ACC112 (cell line): Measurements from ENCODE around the gene MRPS18C.

ENCODE experiments used
- H2AFZ ChIP-seq: fragments of 200-600 bp; sonication (generic); one replicate; pipeline ENCODE4 v1.6.0; 2017; ENCODE audit warnings: antibody characterized with exemption, low read length; ENCODE audit not compliant: unreplicated experiment
- H3K27ac ChIP-seq: fragments of 200-600 bp; sonication (generic); 2 replicates; pipeline ENCODE4 v1.5.1; 2014; ENCODE audit warnings: low read depth, mild to moderate bottlenecking, antibody characterized with exemption, low read length, moderate library complexity
- H3K27me3 ChIP-seq: fragments of 200-600 bp; sonication (generic); 2 replicates; pipeline ENCODE4 v1.6.1; 2014; ENCODE audit warnings: mild to moderate bottlenecking, antibody characterized with exemption, low read length, moderate library complexity, mixed read lengths; ENCODE audit not compliant: insufficient read depth
- H3K36me3 ChIP-seq: fragments of 200-600 bp; sonication (generic); 2 replicates; pipeline ENCODE4 v1.6.1; 2016; ENCODE audit warnings: mild to moderate bottlenecking, antibody characterized with exemption, low read length, moderate library complexity, mixed read lengths; ENCODE audit not compliant: insufficient read depth
- H3K4me1 ChIP-seq: fragments of 200-600 bp; sonication (generic); one replicate; pipeline ENCODE4 v1.6.1; 2016; ENCODE audit warnings: low read length, mixed read lengths; ENCODE audit not compliant: insufficient read depth, unreplicated experiment, control insufficient read depth
- H3K4me3 ChIP-seq: fragments of 200-600 bp; sonication (generic); 2 replicates; pipeline ENCODE4 v1.5.1; 2014; ENCODE audit warnings: mild to moderate bottlenecking, low read depth, low read length
- H3K79me2 ChIP-seq: fragments of 200-600 bp; sonication (generic); one replicate; pipeline ENCODE4 v1.6.0; 2016; ENCODE audit warnings: low read length; ENCODE audit not compliant: control insufficient read depth, unreplicated experiment, insufficient read depth

The MRPS18C gene

DNA sequence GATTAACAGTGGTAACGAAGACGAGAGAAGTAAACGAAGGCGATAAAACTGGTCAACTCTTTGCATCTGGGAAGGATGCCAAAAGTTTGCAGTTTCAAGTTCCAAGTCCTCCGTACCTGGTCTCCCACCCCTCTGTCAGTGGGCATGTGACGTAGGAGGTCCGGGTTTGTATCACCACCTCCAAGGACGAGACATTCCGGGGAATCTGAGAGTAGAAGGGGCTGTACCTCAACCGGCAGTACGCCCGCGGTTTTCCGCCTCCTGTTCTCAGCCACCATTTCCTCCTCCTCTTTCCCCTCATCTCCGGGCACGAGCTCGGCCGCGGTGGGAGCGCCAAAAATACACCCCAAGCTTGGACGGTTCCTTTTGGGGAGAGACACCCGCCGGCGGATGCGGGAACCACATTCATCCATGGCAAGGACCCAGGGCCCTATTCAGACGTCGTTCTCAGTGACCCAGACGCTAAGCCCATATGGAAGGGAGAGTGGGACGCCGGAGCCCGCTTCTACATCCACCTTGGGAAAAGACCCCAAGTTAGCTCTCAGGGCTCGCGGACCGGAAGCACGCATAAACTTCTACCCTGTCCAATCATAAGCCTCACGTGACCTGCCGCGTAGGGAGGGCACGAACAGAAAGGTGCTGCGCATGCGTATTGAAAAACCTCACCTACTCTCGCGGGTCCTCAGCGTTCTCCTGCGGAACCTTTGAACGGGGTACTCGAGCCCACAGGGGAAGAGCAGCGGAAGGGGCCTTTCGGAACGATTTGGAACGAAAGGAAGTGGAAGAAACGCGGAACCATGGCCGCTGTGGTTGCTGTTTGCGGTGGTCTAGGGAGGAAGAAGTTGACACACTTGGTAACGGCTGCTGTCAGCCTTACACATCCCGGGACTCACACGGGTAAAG lies at the start of gene MRPS18C, which contains the start of gene HELQ:
Gene MRPS18C (plus strand): TSS at position 778 of the 903 bp plus-strand sequence. CDS start 20 bp downstream, at position 798.
Gene HELQ (minus strand): TSS at position 543 of the 903 bp plus-strand sequence. CDS start 130 bp downstream, at position 413.
- Histone ChIP-seq H2AFZ (peak within 1 kb of the TSS; percentile 85), H3K36me3 (peaks cover 31% of the 10 kb centered on the region), H3K27me3 (no peaks in the 10 kb centered on the region), H3K27ac (peak within 1 kb of the TSS; percentile 93), H3K79me2 (peaks cover 58% of the 10 kb centered on the region), H3K4me3 (peak within 1 kb of the TSS; percentile 85), H3K4me1 (peaks cover 23% of the 10 kb centered on the region)

GRCh38 chr4:83408908-83409307 lies 47.0 kb upstream of the MRPS18C start:
- H3K27ac ChIP-seq, result no peak overlapping the region
- H3K4me1 ChIP-seq, result no peaks in the 10 kb centered on the region
- no peak overlapping the region for H3K4me3 ChIP-seq
- no peaks in the 10 kb centered on the region for H3K27me3 ChIP-seq
- no peak overlapping the region for H2AFZ ChIP-seq
- no peaks in the 10 kb centered on the region for H3K79me2 ChIP-seq
- no peaks in the 10 kb centered on the region for H3K36me3 ChIP-seq

DNA sequence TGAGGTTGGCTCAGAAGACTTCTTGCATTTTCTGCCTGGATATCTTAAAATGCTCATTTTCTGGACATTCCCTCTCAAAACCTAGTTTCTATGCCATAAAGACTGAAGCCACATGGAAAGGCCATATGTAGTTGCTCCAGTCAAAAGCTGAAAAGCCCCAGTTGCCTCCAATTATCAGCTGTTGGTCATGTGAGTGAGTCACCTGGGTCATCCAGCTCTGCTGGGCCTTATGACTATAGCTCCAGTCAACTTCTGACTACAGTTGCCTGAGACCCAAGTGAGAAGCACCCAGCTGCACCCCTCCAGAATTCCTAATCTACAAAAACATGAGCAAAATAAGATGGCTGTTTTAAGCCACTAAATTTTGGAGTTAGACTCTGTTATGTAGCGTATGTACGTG lies 42.2 kb upstream of the MRPS18C start:
- Histone ChIP-seq H3K79me2 (no peaks in the 10 kb centered on the region), H3K27ac (no peak overlapping the region), H2AFZ (no peak overlapping the region), H3K4me3 (no peak overlapping the region), H3K27me3 (no peaks in the 10 kb centered on the region), H3K36me3 (peaks cover 4% of the 10 kb centered on the region; the same call in 1 of the 2 replicates), H3K4me1 (no peaks in the 10 kb centered on the region)

DNA sequence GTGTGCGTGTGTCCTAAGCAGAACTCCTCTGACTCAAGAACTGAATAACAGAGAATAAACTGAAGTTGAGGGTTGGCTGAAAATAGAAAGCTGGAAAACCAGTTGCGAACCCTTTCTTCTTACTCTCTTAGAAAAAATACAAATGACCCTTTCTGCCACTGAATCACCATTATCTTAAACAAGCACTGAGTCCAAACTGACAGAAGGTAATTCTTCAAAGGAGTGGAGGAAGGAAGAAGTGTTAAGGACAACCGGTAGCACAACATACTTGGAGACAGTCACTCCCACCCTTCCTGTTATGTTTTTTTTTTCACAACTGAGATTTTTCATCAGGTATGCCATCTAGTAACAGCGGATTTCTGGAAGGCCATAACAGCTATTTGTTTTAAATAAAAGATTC lies 38.3 kb upstream of the MRPS18C start:
- Histone ChIP-seq H3K27ac (no peak overlapping the region), H3K4me1 (no peaks in the 10 kb centered on the region), H3K36me3 (peaks cover 8% of the 10 kb centered on the region), H3K79me2 (no peaks in the 10 kb centered on the region), H2AFZ (no peak overlapping the region), H3K4me3 (no peak overlapping the region), H3K27me3 (no peaks in the 10 kb centered on the region)

DNA sequence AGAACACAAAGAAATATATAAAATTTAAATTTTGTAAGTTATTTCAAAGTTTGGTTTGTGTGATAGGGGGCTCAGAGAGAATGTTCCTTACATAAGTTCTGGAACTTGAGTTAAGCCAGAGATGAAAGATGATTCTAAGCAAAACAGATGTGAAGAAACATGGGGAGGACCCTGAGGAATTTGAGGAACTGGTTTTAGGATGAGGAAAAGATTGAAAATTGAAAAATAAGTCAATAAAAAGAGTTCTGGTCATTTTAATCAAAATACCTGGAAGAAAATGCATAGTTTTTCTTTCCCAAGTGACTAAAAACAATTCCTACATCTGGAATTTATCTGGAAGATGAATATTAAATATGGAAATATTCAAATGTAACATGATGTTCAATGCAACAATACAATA lies 37.6 kb upstream of the MRPS18C start:
- Histone ChIP-seq H3K4me3 (no peak overlapping the region), H3K27ac (no peak overlapping the region), H3K36me3 (peaks cover 8% of the 10 kb centered on the region), H3K79me2 (no peaks in the 10 kb centered on the region), H2AFZ (no peak overlapping the region), H3K4me1 (no peaks in the 10 kb centered on the region), H3K27me3 (no peaks in the 10 kb centered on the region)

DNA sequence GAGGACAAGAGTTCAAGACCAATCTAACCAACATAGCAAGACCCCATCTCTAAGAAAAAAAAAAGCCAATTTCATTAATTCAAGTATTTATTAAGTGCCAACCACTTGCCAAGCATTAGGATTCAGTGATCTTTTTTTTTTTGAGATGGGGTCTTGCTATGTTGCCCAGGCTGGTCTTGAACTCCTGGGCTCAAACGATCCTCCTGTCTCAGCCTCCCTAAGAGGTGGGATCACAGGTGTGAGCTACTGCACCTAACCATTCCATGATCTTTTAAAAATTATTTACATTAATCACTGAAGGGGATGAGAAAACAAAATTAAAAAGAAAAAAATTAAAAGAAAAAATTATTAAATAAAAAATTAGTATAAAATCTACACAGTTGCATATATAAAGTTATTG lies 24.7 kb upstream of the MRPS18C start:
- H3K4me1 ChIP-seq, result no peaks in the 10 kb centered on the region
- H3K27ac ChIP-seq, result no peak overlapping the region
- no peaks in the 10 kb centered on the region for H3K27me3 ChIP-seq
- H2AFZ ChIP-seq, result no peak overlapping the region
- H3K4me3 ChIP-seq, result no peak overlapping the region
- no peaks in the 10 kb centered on the region; the same call in 1 of the 2 replicates for H3K36me3 ChIP-seq
- H3K79me2 ChIP-seq, result no peaks in the 10 kb centered on the region

DNA sequence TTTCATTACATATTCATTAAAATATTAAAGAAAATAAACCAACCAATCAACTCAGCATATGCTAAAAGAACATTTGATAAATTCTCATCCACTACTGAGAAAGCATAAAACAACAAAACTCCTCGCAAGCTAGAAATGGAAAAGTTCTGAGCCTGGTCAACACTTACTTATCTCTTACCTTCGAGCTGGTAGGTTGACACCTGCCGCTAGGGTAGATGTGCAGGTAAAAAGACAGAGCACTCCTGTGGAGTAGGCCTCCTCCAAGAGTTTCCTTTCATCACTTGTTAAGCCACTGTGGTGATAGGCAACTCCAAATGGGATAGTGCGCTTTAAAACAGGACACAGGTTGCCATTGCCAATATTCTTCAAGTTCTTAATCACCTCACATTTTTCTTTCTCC lies 19.2 kb upstream of the MRPS18C start:
- Histone ChIP-seq H3K4me3 (no peak overlapping the region), H3K27me3 (no peaks in the 10 kb centered on the region), H3K36me3 (peaks cover 3% of the 10 kb centered on the region; the same call in 1 of the 2 replicates), H3K79me2 (no peaks in the 10 kb centered on the region), H3K27ac (no peak overlapping the region), H3K4me1 (no peaks in the 10 kb centered on the region), H2AFZ (no peak overlapping the region)

GRCh38 chr4:83438719-83439118 lies 17.1 kb upstream of the MRPS18C start:
- H3K27me3 ChIP-seq, result no peaks in the 10 kb centered on the region
- no peaks in the 10 kb centered on the region for H3K79me2 ChIP-seq
- 0 out of 2 replicates have a peak, but pooled peaks cover 3% of the 10 kb centered on the region for H3K36me3 ChIP-seq
- H3K27ac ChIP-seq, result no peak overlapping the region
- no peak overlapping the region for H3K4me3 ChIP-seq
- no peak overlapping the region for H2AFZ ChIP-seq
- H3K4me1 ChIP-seq, result no peaks in the 10 kb centered on the region

DNA sequence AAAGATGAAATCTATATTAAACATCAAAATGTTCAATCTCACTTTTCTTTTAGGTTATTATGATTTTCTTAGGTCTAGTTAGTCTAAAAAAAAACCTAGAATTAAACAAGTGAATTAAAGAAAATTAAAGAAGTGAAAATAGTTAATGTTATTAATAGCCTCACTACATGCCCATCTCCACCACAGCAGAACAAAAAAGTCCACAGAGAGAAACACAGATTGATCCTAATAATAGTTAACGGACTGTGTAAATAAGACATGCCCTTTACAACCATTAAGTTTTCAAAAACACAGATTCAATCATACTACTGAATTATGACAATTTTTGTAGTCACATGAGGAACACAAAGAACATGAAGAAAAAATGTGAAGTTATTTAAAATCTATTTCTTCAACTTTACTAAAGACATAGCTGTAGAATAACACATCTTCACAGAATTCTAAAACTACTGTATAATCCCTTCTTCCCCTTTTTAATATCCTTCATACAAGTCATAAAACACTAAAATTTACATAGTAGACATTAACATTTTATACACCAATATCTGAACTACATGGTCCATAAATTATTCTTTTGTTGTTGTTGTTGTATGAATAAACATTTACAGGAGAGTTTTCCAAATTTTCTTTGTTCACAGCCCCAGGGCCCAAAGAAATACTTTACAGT lies 15.6 kb upstream of the MRPS18C start:
- Histone ChIP-seq H3K79me2 (no peaks in the 10 kb centered on the region), H3K27me3 (no peaks in the 10 kb centered on the region), H3K4me1 (no peaks in the 10 kb centered on the region), H2AFZ (no peak overlapping the region), H3K4me3 (no peak overlapping the region), H3K27ac (no peak overlapping the region), H3K36me3 (0 out of 2 replicates have a peak, but pooled peaks cover 3% of the 10 kb centered on the region)

DNA sequence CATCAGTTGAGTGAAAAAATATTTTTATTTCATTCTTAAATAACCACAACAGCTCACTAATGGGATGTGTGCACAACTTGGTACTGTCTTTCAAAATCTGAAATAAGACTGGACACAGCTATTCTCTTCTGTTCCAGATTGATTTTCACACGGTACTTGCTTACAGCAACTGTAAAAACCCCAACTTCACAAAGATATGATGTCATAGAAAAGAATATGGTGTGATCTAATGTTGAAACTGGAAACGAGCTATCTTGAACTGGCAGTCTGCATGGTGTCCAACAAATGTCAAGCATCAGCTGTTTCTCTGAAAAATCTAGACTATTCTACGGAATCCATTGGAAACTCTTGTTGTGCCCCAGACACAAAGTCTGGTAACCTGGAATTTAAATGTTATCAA lies 15.0 kb upstream of the MRPS18C start:
- 0 out of 2 replicates have a peak, but pooled peaks cover 3% of the 10 kb centered on the region for H3K36me3 ChIP-seq
- no peak overlapping the region for H3K27ac ChIP-seq
- no peaks in the 10 kb centered on the region for H3K27me3 ChIP-seq
- no peak overlapping the region for H3K4me3 ChIP-seq
- H2AFZ ChIP-seq, result no peak overlapping the region
- no peaks in the 10 kb centered on the region for H3K79me2 ChIP-seq
- H3K4me1 ChIP-seq, result no peaks in the 10 kb centered on the region
